Dedifferentiated amniotic fluid mesenchymal stem cell (primary cell): ENCODE data around the gene SRGAP3.
A peak's percentile ranks its signal among the peaks of the same experiment; 100 is the strongest.

Experiments used
- DNase-seq: peaks from one replicate; pipeline ENCODE4 v3.0.0-alpha.2; 2016; ENCODE audit errors: extremely low spot score

SRGAP3 gene

GRCh38 chr3:9047452-9048346 is 201.7 kb downstream of the SRGAP3 start:
- DNase-seq: no peak

GRCh38 chr3:9045371-9045770 is 204.1 kb downstream of the SRGAP3 start:
- no peak for DNase-seq

GRCh38 chr3:9043063-9043462 is 206.4 kb downstream of the SRGAP3 start:
- DNase-seq: no peak

- DNase-seq: no peak
Measured at GRCh38 chr3:9041626-9042025, 207.8 kb downstream of the SRGAP3 start.

GRCh38 chr3:9040996-9041395 is 208.4 kb downstream of the SRGAP3 start:
- DNase-seq: no peak

GRCh38 chr3:9037144-9037711 is 212.2 kb downstream of the SRGAP3 start:
- peak; percentile 18 for DNase-seq

GRCh38 chr3:9036404-9037131 is 212.9 kb downstream of the SRGAP3 start:
- DNase-seq: peak; percentile 43

GRCh38 chr3:9035961-9036360 is 213.5 kb downstream of the SRGAP3 start:
- DNase-seq: no peak

- no peak for DNase-seq
Measured at GRCh38 chr3:9035473-9035872, 214.0 kb downstream of the SRGAP3 start.

GRCh38 chr3:9033867-9034266 is 215.6 kb downstream of the SRGAP3 start:
- DNase-seq: no peak

- DNase-seq: no peak
Measured at GRCh38 chr3:9032231-9032777, 217.1 kb downstream of the SRGAP3 start.

GRCh38 chr3:9030034-9030433 is 219.4 kb downstream of the SRGAP3 start:
- DNase-seq: no peak

- peak; percentile 54 for DNase-seq
Measured at GRCh38 chr3:9028134-9028533, 221.3 kb downstream of the SRGAP3 start.

- no peak for DNase-seq
Measured at GRCh38 chr3:9026320-9027045, 223.0 kb downstream of the SRGAP3 start.

- no peak for DNase-seq
Measured at GRCh38 chr3:9024341-9024740, 225.1 kb downstream of the SRGAP3 start.

- no peak for DNase-seq
Measured at GRCh38 chr3:9023226-9023590, 226.2 kb downstream of the SRGAP3 start.

GRCh38 chr3:9022305-9023225 is 226.9 kb downstream of the SRGAP3 start:
- no peak for DNase-seq

GRCh38 chr3:9021271-9022009 is 228.0 kb downstream of the SRGAP3 start:
- no peak for DNase-seq

- DNase-seq: no peak
Measured at GRCh38 chr3:9020426-9020825, 229.0 kb downstream of the SRGAP3 start.
